Gastrocnemius medialis (tissue), 4 donors: ENCODE results near the gene ARHGAP27. TPM values are rescaled to one million over a fixed set of nuclear protein-coding genes. Genes with fewer than 3 reads are reported as not detected.
A peak's percentile ranks its signal among the peaks of the same experiment; 100 is the strongest.
"Not testable (repeated sequence)": the region's sequence is repeated elsewhere in the genome, so short reads cannot be mapped to it uniquely, and the experiment has no call there.

Experiments used
- ATAC-seq, 2 donors: fragments of 150-250 bp; one replicate each; pipeline ENCODE4 v1.9.1; 2016
- DNase-seq, 2 donors: peaks; one replicate each; pipeline ENCODE4 v3.0.0-alpha.2; 2019
- H3K27ac ChIP-seq, 4 donors: fragments of 200-600 bp; sonication (generic); 1 replicate in 1 of 4; 2 replicates in 3 of 4; pipeline ENCODE4 v1.5.1; 2016 to 2018; ENCODE audit warnings: mild to moderate bottlenecking in 2 of 4, moderate library complexity in 1 of 4
- H3K27me3 ChIP-seq, 3 donors: fragments of 200-600 bp; sonication (generic) in 2 of 3; 1 replicate in 1 of 3; 2 replicates in 2 of 3; pipeline versions ENCODE4 v1.5.1 to v1.6.0; 2016 to 2019; ENCODE audit warnings: mild to moderate bottlenecking in 1 of 3, moderate library complexity in 1 of 3
- H3K36me3 ChIP-seq, 2 donors: fragments of 200-600 bp; sonication (generic) in 1 of 2; one replicate each; pipeline ENCODE4 v1.5.1; 2017 to 2018
- H3K4me1 ChIP-seq, 2 donors: fragments of 200-600 bp; sonication (generic) in 1 of 2; one replicate each; pipeline ENCODE4 v1.5.1; 2016 to 2017; ENCODE audit warnings: mild to moderate bottlenecking in 2 of 2
- H3K4me3 ChIP-seq, 4 donors: fragments of 200-600 bp; sonication (generic) in 3 of 4; 1 replicate in 1 of 4; 2 replicates in 3 of 4; pipeline ENCODE4 v1.5.1; 2016 to 2019; ENCODE audit warnings: mild to moderate bottlenecking in 2 of 4
- H3K9me3 ChIP-seq, 3 donors: fragments of 200-600 bp; sonication (generic) in 2 of 3; 1 replicate in 1 of 3; 2 replicates in 2 of 3; pipeline ENCODE4 v1.5.1; 2016 to 2019
- POLR2A ChIP-seq, 2 donors: fragments of 450-650 bp; IDR thresholded peaks; one replicate each; pipeline ENCODE4 v1.6.1; 2017; ENCODE audit warnings: antibody characterized with exemption in 2 of 2, mild to moderate bottlenecking in 2 of 2, moderate library complexity in 2 of 2
- in situ Hi-C, 4 donors: fragments of 200-750 bp; cut with MboI; loops; one replicate each; pipeline versions ENCODE4 v1.15.0 to v1.8.0; 2017; ENCODE audit warnings: low sequenced_read_pairs in 4 of 4
- intact Hi-C: fragments of 100-400 bp; cut with DNase I; formaldehyde crosslinking; loops from one replicate; pipeline ENCODE4 v1.15.1; 2023; ENCODE audit warnings: low total_unique reads
- total RNA-seq, 4 donors: library from RNA; depleted of rRNA; stranded (reverse); fragments of >200 nt; gene quantifications; one replicate each; pipeline versions ENCODE4 v1.1.0 to v1.2.3, GENCODE V29; 2016
- TF ChIP-seq, protein P1 (sequence below), 5 experiments: fragments of 450-650 bp in 3 of 5; fragments of 200-600 bp in 2 of 5; sonication (generic) in 2 of 5; IDR thresholded peaks in 4 of 5; conservative IDR thresholded peaks in 1 of 5; 1 replicate in 4 of 5; 2 replicates in 1 of 5; pipeline ENCODE4 v1.5.1; 2016 to 2019; ENCODE audit warnings: antibody characterized with exemption in 5 of 5, mild to moderate bottlenecking in 3 of 5, moderate library complexity in 3 of 5

ARHGAP27 gene
- total RNA-seq, 4 donors from 2014 or later, result 4.2 to 6.0 (median 5.1) TPM

DNA sequence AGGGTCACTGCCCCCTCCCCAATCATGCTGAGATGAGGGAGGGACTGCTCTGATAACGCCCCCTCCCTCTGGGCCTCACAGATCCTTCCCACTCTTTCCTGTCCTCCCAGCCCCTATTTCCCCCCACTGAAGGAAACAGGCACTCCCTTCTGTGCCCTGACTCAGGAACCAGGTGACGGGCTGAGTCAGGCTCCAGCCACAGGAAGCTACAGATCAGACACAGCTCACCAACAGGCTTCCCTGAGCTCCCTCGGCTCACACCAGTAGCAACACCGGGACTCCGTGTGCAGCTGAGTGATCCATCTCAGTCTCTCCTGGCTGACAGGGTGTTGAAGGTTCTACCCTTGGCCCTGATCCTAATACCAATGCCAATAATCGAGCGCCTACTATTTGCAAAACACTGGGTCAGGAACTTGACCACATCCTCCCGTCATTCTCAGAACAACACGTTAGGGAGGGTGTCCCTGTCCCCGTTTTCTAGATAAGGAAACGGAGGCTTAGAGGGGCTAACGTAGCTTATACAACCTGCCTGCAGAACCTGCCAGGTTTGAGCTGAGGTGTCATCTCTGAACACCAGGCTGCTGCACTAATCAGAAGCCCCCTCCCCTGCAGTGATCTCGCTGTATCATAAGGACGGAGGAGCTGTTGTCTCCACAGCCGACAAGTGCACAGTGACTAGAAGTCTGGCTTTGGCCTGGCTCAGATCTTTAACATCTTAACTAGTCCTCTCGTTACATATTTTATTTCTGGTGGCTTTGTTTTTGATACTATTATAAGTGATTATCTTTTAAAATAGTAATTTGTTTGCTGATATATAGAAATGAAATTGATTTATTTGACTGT is 13.5 kb upstream of the ARHGAP27 start:
- H3K27me3 ChIP-seq, H3K4me1 ChIP-seq, intact Hi-C loops, in situ Hi-C loops, DNase-seq, H3K4me3 ChIP-seq, H3K9me3 ChIP-seq: not testable (repeated sequence)
- ATAC-seq, result peak; percentile 49 to 53
- H3K27ac ChIP-seq, result peak overlapping the region in 3 of 4 donors; percentile 25 to 74 (median 59)
- peaks cover 0 to 16% of the 10 kb centered on the region in 2 donors for H3K36me3 ChIP-seq

DNA sequence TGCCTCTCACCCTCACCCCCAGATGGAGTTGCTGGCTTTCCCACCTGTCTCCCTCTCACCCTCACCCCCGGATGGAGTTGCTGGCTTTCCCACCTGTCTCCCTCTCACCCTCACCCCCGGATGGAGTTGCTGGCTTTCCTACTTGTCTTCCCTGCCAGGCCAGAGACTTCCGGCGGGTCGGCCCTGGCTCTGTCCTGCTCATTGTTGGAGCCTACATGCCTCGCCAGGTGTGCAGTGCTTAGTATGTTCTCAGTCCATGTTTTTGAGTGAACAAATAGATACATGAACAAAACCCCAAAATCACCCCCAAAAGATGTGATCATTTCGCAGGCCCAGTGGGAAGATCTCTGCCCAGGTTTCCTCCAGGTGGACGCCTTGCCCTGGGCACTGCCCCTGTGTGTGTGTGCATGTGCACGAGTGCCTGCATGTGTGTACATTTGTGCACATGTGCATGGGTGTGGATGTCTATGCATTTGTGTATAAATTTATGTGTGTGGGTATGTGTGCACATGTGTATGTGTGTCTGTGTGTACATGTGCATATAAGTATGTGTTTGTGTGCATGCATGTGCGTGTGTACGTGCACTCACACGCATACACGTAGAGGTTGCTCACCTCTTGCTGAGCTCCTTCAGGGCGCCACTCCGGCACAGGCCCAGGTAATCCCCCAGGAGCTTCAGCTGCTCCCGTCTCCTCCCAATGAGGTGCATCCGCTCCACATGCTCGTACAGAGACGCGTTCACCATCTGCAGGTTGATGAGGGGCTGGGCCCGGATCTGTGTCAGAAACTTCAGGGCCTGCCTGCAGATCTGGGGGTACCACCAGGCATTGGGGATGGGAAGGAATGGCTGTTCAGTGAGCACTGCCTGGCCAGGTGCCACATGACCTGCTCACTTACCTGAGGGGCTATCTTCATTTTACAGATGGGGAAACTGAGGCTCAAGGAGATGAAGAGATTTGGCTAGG is 12.5 kb upstream of the ARHGAP27 start:
- Histone ChIP-seq H3K4me1 (peaks cover 11 to 18% of the 10 kb centered on the region in 2 donors), H3K36me3 (peaks cover 0 to 13% of the 10 kb centered on the region in 2 donors), H3K27ac (peak overlapping the region in 1 of 4 donors; percentile 74)
- in situ Hi-C loops, DNase-seq, intact Hi-C loops, H3K27me3 ChIP-seq, ATAC-seq, H3K4me3 ChIP-seq, H3K9me3 ChIP-seq: not testable (repeated sequence)

DNA sequence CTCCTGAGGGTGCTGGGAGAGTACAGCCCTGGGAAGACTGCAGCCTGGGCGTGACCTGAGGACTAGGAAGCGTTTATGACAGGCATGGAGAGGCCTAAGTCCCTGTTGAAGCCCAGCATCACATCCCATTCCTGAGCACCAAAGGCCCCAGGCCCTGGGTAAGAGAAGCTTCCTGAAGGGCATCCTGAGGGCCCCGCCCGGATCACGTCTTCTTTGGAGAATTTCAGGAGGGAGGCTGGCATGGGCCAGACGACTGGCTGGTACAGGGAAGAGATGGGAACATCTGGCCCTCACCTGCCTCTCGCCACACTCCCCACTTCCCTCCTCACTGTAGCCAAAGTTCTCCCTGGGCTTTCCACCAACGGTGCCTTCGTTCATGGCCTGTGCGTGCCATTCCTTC is 11.6 kb upstream of the ARHGAP27 start:
- H3K9me3 ChIP-seq, H3K4me3 ChIP-seq, intact Hi-C loops, DNase-seq, ATAC-seq, H3K27me3 ChIP-seq, H3K27ac ChIP-seq, H3K36me3 ChIP-seq, in situ Hi-C loops: not testable (repeated sequence)
- H3K4me1 ChIP-seq, result peaks cover 18 to 26% of the 10 kb centered on the region in 2 donors

DNA sequence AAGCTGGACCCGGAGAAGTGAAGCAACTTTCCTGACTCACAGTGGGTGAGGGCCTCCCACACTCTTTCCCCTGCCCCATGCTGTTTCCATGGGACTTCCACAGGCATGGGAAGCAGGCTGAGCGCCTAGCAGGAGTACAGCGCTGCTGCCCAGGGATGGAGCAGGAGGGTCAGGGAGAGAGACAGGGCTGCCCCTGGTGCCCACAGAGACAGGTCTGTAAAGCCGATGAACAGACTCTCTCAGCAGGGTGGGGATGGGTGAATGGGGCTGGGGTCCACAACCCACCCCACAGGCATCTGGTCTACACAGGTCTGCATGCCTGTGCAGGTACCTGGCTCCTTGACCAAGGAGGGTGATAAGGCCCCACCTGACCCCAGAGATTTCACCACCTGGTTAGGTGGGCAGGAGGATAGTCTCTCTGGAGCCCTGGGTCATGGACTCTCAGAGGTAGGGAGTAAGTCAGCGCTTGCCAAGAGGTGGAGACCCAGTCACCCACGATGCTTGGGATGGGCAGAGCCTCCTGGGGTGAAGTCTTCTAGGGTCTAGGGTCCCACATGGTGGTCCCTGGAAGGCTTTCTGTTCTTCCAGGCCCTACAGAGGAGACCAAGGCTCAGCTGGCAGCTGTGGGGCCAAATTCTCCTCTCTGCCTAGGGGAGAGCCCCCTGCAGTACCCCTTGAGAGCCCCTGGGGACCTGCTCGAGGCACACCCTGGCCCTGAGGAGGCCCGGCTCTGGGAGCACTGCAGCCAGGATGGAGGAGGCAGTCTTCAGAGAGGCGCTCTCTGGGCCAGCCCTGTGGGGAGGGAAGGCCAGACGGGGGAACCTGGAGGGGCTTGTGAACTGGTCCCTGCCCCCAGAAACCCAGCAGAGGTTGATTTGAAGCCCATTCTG is 10.9 kb upstream of the ARHGAP27 start:
- ATAC-seq, H3K36me3 ChIP-seq, H3K4me3 ChIP-seq, H3K9me3 ChIP-seq, H3K27ac ChIP-seq, in situ Hi-C loops, DNase-seq, intact Hi-C loops, H3K27me3 ChIP-seq: not testable (repeated sequence)
- H3K4me1 ChIP-seq, result peaks cover 18 to 31% of the 10 kb centered on the region in 2 donors

DNA sequence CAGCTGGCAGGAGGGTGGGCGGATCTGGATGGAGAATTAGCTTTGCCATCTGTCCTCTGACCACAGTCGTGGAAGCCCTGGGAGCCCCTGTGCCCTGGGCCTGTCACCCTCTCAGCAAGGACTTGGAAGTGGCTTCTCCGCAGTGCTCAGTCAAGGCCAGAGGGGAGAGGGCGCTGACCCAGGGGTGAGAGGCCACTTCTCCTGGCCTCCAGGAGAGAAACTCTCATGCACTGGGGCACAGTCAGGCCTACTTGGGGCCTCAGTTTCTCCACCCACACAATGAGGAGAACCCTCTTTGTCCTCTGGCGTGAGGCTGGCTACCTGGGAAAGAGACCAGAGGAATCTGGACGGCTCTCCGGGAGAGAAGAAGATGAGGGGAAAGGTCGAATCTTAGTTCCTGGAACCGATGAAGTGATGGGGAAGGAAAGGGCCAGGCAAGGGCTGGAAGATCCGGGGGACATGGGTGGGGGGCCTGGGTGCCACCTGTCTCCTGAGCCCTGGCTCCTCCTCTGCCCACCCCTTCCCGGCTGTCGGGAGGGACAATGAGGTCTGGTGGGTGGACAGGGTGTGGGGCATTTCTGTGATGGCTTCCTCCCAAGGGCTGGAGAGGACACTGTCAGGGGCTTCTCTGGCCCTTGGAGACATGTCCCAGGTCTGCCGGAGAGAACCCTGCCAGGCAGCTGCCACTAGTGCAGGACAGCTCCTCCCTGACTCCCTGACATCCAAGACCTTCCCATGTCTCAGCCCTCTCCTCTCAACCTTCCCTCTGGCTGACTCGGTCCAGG is 9.0 kb upstream of the ARHGAP27 start:
- intact Hi-C loops, result no loop called here

DNA sequence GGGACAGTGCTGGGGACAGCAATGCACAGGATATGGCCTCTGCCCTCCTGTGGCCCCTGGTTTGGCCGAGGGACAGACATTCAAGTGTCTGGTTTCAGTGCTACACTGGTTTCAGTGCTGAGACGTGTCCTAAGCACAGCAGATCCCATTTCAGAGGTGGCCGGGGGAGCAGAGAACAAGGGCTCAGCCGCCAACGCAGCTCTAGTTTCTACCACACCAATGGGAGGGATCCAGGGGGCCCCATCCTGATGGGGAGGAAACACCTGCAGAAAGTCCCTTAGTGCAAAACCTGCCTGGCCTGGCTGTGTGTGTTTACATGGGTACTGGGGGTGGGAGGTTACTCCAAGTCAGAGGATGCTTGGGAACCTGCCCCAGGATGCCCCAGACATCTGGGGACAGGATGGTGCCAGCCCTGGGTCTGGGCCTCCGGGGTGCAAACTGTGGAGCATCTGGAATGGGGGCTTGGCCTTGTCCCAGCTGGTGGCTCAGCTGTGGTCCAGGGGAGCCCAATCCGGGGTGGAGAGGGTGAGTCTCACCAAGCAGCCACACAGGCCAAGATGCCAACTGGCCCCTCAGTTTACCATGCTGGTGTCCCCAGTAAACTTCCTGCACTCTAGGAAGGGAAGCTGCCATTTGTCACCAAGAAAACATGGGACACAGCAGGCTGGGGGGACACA is 8.3 kb upstream of the ARHGAP27 start:
- Histone ChIP-seq H3K27ac (peak overlapping the region in 1 of 4 donors; percentile 25), H3K4me1 (peaks cover 18 to 23% of the 10 kb centered on the region in 2 donors), H3K36me3 (peaks cover 0 to 31% of the 10 kb centered on the region in 2 donors)
- ATAC-seq (peak; percentile 42 to 49), DNase-seq (peak in 1 of 2 donors; percentile 41)
- H3K4me3 ChIP-seq, H3K27me3 ChIP-seq, in situ Hi-C loops, intact Hi-C loops, H3K9me3 ChIP-seq: not testable (repeated sequence)

More for the DNA sequence above, 9.0 kb upstream of the ARHGAP27 start:
- Histone ChIP-seq H3K27ac (no peak overlapping the region), H3K27me3 (no peaks in the 10 kb centered on the region), H3K4me3 (no peak overlapping the region), H3K4me1 (peaks cover 18 to 24% of the 10 kb centered on the region in 2 donors), H3K36me3 (peaks cover 0 to 24% of the 10 kb centered on the region in 2 donors), H3K9me3 (no peaks in the 10 kb centered on the region)
- no peak for TF ChIP-seq POLR2A (IDR thresholded peaks at IDR 0.05)
- TF ChIP-seq, protein P1, sequence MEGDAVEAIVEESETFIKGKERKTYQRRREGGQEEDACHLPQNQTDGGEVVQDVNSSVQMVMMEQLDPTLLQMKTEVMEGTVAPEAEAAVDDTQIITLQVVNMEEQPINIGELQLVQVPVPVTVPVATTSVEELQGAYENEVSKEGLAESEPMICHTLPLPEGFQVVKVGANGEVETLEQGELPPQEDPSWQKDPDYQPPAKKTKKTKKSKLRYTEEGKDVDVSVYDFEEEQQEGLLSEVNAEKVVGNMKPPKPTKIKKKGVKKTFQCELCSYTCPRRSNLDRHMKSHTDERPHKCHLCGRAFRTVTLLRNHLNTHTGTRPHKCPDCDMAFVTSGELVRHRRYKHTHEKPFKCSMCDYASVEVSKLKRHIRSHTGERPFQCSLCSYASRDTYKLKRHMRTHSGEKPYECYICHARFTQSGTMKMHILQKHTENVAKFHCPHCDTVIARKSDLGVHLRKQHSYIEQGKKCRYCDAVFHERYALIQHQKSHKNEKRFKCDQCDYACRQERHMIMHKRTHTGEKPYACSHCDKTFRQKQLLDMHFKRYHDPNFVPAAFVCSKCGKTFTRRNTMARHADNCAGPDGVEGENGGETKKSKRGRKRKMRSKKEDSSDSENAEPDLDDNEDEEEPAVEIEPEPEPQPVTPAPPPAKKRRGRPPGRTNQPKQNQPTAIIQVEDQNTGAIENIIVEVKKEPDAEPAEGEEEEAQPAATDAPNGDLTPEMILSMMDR (IDR thresholded peaks at IDR 0.05 in 4 of 5, conservative IDR thresholded peaks at IDR 0.05 in 1 of 5), result no peak
- in situ Hi-C loops, result no loop called here
- DNase-seq (no peak), ATAC-seq (no peak)
